ENCODE measurements around the gene ORMDL3. TPM values are rescaled to one million over a fixed set of nuclear protein-coding genes. Genes with fewer than 3 reads are reported as not detected.

Gene ORMDL3
- total RNA-seq, 1 experiment from 2014 or later: 55.1 TPM

DNA sequence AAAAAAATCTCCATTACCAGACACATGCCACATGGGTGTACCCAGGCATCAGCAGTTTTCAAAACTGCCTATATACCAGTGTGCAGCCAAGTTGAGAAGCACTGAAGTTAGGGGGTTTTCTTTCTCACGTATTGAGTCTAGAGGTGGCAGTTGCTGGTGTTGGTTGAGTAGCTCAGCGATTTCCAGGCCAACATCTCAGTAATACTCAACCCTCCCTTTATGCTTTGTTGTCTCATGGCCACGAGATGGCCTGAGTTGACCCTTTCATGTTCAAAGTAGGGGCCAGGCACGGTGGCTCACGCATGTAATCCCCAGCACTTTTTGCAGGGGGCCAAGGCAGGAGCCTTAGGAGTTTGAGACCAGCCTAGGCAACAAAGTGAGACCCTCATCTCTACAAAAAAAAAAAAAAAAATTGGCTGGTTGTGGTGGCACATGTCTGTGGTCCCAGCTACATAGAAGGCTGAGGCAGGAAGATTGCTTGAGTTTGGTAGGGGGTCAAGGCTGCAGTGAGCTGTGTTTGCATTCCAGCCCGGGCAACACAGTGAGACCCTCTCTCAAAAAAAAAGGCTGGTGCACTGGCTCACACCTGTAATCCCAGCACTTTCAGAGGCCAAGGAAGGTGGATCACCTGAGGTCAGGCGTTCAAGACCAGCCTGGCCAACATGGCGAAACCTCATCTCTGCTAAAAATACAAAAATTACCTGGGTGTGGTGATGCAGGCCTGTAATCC is 10.9 kb upstream of the ORMDL3 start:
- no peaks in the 10 kb centered on the region for H3K9me3 ChIP-seq (ENCODE audit: control insufficient read depth, insufficient read depth, low read depth, low read length)
- H3K4me1 ChIP-seq (ENCODE audit: control insufficient read depth, insufficient read depth, low read length): no peaks in the 10 kb centered on the region
- no peak for DNase-seq (ENCODE audit: low read depth, low spot score)
- no peak for TF ChIP-seq POLR2AphosphoS5 (IDR thresholded peaks at IDR 0.05; ENCODE audit: low read depth, low read length)
- TF ChIP-seq, protein P1, sequence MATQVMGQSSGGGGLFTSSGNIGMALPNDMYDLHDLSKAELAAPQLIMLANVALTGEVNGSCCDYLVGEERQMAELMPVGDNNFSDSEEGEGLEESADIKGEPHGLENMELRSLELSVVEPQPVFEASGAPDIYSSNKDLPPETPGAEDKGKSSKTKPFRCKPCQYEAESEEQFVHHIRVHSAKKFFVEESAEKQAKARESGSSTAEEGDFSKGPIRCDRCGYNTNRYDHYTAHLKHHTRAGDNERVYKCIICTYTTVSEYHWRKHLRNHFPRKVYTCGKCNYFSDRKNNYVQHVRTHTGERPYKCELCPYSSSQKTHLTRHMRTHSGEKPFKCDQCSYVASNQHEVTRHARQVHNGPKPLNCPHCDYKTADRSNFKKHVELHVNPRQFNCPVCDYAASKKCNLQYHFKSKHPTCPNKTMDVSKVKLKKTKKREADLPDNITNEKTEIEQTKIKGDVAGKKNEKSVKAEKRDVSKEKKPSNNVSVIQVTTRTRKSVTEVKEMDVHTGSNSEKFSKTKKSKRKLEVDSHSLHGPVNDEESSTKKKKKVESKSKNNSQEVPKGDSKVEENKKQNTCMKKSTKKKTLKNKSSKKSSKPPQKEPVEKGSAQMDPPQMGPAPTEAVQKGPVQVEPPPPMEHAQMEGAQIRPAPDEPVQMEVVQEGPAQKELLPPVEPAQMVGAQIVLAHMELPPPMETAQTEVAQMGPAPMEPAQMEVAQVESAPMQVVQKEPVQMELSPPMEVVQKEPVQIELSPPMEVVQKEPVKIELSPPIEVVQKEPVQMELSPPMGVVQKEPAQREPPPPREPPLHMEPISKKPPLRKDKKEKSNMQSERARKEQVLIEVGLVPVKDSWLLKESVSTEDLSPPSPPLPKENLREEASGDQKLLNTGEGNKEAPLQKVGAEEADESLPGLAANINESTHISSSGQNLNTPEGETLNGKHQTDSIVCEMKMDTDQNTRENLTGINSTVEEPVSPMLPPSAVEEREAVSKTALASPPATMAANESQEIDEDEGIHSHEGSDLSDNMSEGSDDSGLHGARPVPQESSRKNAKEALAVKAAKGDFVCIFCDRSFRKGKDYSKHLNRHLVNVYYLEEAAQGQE (IDR thresholded peaks at IDR 0.05; ENCODE audit: insufficient read depth in 1 of 2, low read depth in 2 of 2, low read length in 1 of 2): no peak
- TF ChIP-seq, protein P2, sequence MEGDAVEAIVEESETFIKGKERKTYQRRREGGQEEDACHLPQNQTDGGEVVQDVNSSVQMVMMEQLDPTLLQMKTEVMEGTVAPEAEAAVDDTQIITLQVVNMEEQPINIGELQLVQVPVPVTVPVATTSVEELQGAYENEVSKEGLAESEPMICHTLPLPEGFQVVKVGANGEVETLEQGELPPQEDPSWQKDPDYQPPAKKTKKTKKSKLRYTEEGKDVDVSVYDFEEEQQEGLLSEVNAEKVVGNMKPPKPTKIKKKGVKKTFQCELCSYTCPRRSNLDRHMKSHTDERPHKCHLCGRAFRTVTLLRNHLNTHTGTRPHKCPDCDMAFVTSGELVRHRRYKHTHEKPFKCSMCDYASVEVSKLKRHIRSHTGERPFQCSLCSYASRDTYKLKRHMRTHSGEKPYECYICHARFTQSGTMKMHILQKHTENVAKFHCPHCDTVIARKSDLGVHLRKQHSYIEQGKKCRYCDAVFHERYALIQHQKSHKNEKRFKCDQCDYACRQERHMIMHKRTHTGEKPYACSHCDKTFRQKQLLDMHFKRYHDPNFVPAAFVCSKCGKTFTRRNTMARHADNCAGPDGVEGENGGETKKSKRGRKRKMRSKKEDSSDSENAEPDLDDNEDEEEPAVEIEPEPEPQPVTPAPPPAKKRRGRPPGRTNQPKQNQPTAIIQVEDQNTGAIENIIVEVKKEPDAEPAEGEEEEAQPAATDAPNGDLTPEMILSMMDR (IDR thresholded peaks at IDR 0.05): no peak
- no peak for TF ChIP-seq SIN3A (IDR thresholded peaks at IDR 0.05; ENCODE audit: borderline replicate concordance, insufficient read depth, low read depth, low read length)
- TF ChIP-seq TCF7L2 (IDR thresholded peaks at IDR 0.05; ENCODE audit: low read depth, low read length): no peak
- BruUV-seq (replicated peaks): no TSS peak
- no peaks in the 10 kb centered on the region for H3K27me3 ChIP-seq (ENCODE audit: control insufficient read depth, insufficient read depth, low read length)
- intact Hi-C loops (cut with micrococcal nuclease; ENCODE audit: unreplicated experiment) (no loop called here), in situ Hi-C loops (cut with HindIII; ENCODE audit: low pct_unique_long_range_greater_than_20kb, low sequenced_read_pairs) (no loop called here)
- no peak for ATAC-seq
- ChIA-PET CTCF (interaction anchor here (0.6 kb wide), 2 partner anchors 14 to 126 kb away, joined by 3 read pairs; no protein-coding TSS in a partner anchor), POLR2A (no interaction called here)
- no peak overlapping the region for H3K4me3 ChIP-seq (ENCODE audit: low read depth in 2 of 2, low read length in 2 of 2)
- no peaks in the 10 kb centered on the region for H3K36me3 ChIP-seq (ENCODE audit: control insufficient read depth, insufficient read depth, low read length)
- H3K27ac ChIP-seq (ENCODE audit: low read length): no peak overlapping the region

DNA sequence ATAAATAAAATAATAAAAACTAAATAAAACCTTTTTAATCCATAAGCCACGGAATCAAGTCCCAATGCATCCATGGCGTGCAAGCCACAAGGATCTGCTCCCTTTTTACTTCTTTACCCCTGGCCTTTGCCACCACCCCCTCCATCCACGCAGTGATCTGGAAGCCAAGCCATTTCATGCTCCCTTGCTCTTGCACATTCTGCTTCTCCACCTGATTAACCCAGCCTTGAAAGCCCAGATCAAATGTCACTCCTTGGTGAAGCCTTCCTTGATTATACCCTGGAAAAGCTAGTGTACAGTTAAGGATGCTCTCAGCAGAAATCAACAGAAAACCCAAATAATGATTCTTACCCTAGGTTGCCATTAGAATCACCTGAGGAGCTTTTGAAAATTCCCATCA is 10.0 kb upstream of the ORMDL3 start:
- no peaks in the 10 kb centered on the region for H3K9me3 ChIP-seq (ENCODE audit: control insufficient read depth, insufficient read depth, low read depth, low read length)
- H3K27me3 ChIP-seq (ENCODE audit: control insufficient read depth, insufficient read depth, low read length): no peaks in the 10 kb centered on the region
- ChIA-PET POLR2A (no interaction called here), CTCF (interaction anchor here (0.6 kb wide), 1 partner anchor 13 kb away, joined by 3 read pairs; no protein-coding TSS in a partner anchor)
- intact Hi-C loops (cut with micrococcal nuclease; ENCODE audit: unreplicated experiment): no loop called here
- DNase-seq (ENCODE audit: low read depth, low spot score) (no peak), ATAC-seq (no peak)
- in situ Hi-C loops (cut with HindIII; ENCODE audit: low pct_unique_long_range_greater_than_20kb, low sequenced_read_pairs): no loop called here
- no peak overlapping the region for H3K4me3 ChIP-seq (ENCODE audit: low read depth in 2 of 2, low read length in 2 of 2)
- TF ChIP-seq SIN3A (IDR thresholded peaks at IDR 0.05; ENCODE audit: borderline replicate concordance, insufficient read depth, low read depth, low read length): no peak
- TF ChIP-seq, protein P2 (IDR thresholded peaks at IDR 0.05): no peak
- TF ChIP-seq TCF7L2 (IDR thresholded peaks at IDR 0.05; ENCODE audit: low read depth, low read length): no peak
- TF ChIP-seq, protein P1 (IDR thresholded peaks at IDR 0.05; ENCODE audit: insufficient read depth in 1 of 2, low read depth in 2 of 2, low read length in 1 of 2): no peak
- no peak for TF ChIP-seq POLR2AphosphoS5 (IDR thresholded peaks at IDR 0.05; ENCODE audit: low read depth, low read length)
- BruUV-seq (replicated peaks): no TSS peak
- H3K36me3 ChIP-seq (ENCODE audit: control insufficient read depth, insufficient read depth, low read length): no peaks in the 10 kb centered on the region
- no peaks in the 10 kb centered on the region for H3K4me1 ChIP-seq (ENCODE audit: control insufficient read depth, insufficient read depth, low read length)
- no peak overlapping the region for H3K27ac ChIP-seq (ENCODE audit: low read length)
